ENCODE data around the gene FRYL.
A peak's percentile ranks its signal among the peaks of the same experiment; 100 is the strongest.
"Not testable (repeated sequence)": the region's sequence is repeated elsewhere in the genome, so short reads cannot be mapped to it uniquely, and the experiment has no call there.

FRYL gene

GRCh38 chr4:48779998-48780864 is at the start of gene FRYL:
Gene FRYL (minus strand): TSS chr4:48780279. CDS start chr4:48634410, 145,869 bp downstream.
- DNase-seq = peak; percentile 97

- DNase-seq = no peak
Measured at GRCh38 chr4:48827622-48828021, 47.5 kb upstream of the FRYL start.

DNA sequence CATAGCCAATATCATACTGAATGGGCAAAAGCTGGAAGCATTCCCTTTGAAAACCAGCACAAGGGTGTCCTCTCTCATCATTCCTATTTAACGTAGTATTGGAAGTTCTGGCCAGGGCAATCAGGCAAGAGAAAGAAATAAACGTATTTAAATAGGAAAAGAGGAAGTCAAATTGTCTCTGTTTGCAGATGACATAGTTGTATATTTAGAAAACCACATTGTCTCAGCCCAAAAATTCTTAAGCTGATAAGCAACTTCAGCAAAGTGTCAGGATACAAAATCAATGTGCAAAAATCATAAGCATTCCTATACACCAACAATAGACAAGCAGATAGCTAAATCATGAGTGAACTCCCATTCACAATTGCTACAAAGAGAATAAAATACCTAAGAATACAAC is 41.4 kb upstream of the FRYL start:
- DNase-seq = not testable (repeated sequence)

DNA sequence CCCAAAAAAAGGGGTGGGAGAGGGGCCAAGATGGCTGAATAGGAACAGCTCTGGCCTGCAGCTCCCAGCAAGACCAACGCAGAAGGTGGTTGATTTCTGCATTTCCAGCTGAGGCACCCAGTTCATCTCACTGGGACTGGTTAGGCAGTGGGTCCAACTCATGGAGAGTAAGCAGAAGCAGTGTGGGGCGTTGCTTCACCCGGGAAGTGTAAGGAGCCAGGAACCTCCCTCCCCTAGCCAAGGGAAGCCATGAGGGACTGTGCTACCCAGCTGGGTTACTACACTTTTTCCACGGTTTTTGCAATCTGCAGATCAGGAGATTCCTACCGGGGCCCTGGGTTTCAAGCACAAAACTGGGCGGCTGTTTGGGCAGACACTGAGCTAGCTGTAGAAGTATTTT is 36.9 kb upstream of the FRYL start:
- no peak for DNase-seq

- DNase-seq = not testable (repeated sequence)
Measured at GRCh38 chr4:48816297-48816696, 36.2 kb upstream of the FRYL start.

- DNase-seq = no peak
Measured at GRCh38 chr4:48815483-48815882, 35.4 kb upstream of the FRYL start.

GRCh38 chr4:48813964-48814363 is 33.9 kb upstream of the FRYL start:
- peak; percentile 39 for DNase-seq

- DNase-seq = no peak
Measured at GRCh38 chr4:48812866-48813265, 32.8 kb upstream of the FRYL start.

DNA sequence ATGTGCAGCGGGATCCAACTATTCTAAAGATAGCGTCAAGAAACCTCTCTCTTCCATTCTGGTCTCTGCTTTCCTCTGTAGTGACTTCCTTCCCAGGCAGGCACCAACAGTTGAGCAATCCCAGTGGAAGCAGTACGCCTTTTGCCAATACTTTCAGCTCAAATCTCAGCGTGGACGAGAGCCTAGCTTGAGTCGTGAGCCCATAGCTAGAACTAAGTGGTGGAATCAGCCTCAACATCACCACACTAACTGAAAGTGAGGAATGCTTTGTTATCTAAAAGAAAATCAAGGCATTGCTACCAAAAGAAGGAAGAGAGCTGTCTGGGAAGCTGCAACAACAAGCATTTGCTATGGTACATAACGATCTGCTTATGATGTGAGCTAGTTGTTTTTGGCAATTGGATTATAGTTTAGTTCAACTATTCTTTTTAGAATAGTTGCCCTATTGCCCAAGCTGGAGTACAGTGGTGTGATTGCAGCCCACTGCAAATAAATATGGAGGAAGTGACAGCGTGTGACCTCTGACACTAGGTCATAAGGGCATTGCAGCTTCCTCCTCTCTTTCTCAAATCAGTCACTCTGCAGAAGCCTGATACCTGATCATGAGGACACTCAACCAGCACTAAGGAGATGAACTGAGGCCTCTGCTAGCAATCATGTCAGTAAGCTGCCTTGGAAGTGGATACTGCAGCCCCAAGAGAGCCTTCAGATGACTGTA is 24.7 kb upstream of the FRYL start:
- DNase-seq = no peak

GRCh38 chr4:48801016-48801715 is 21.1 kb upstream of the FRYL start:
- no peak for DNase-seq

DNA sequence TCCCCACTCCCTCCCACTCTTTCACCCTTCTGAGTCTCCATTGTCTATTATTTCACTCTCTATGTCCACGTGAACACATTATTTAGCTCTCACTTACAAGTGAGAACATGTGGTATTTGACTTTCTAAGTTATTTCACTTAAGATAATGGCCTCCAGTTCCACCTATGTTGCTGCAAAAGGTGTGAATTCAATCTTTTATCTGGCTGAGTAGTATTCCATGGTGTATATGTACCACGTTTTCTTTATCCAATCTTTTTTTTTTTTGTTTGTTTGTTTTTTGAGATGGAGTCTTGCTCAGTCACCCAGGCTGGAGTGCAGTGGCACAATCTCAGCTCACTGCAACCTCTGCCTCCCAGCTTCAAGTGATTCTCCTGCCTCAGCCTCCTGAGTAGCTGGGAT is 20.1 kb upstream of the FRYL start:
- DNase-seq = not testable (repeated sequence)

DNA sequence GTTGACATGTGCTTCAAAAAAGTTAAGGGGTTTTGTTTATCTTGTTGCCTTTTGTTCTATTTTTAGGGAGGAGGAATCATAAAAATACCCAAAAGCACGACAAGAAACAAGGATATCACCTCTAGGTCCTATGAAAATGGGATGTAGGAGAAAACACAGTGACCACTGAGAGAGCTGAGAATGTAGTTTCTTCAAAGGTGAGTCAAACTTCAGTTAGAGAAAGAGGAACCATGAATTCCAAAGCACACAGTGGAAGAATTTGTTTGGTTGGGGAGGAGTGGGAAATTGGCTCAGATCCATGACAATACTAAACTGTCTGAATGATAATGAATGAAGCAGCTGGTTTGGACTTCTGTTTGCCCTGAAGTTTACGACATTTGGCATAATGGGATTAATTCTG is 19.1 kb upstream of the FRYL start:
- peak; percentile 7 for DNase-seq

DNA sequence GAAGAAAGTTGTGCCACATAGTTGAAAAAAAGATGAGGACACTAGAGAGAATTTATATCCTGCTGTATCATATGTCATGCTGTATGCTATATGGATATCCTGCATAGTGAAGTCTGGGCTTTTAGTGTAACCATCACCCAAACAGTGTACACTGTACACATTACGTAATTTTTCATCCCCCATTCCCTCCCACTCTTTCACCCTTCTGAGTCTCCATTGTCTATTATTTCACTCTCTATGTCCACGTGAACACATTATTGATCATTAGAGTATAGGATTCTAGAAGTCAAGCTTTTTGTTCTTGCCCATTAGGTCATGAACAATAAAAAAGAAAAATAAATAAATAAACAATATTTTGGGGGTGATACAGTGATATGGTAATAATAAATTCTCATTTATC is 18.0 kb upstream of the FRYL start:
- no peak for DNase-seq

GRCh38 chr4:48796927-48797679 is 17.0 kb upstream of the FRYL start:
- no peak for DNase-seq

GRCh38 chr4:48796191-48796926 is 16.3 kb upstream of the FRYL start:
- no peak for DNase-seq

- DNase-seq = no peak
Measured at GRCh38 chr4:48795108-48795507, 15.0 kb upstream of the FRYL start.

DNA sequence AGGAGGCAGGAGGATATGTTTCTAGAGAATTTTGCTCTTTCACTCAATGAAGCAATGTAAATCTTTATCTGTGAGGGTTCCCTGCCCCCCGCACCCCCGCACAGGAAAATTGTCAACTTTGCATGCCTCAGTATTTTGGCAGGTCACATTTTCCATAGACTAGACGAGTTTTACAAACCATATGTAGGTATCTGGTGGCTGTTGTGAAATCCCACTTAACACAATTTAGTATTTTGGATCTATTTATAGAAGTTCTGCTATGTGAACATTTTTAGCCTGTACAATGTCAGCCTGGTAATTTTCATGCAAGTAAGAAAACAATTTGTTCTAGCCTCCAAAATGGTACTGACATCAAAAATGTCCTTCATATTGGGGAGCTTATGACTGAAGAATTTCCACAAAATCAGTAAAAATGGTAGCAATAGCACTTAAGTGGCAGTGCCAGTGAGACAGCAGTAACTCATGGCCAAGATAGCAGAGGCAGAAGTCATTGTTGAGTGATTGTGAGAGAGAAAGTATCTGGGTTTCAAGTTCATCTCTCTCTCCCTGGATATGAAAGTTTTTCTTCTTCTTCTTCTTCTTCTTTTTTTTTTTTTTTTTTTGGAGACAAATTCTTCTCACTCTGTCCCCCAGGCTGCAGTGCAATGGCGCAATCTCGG is 12.4 kb upstream of the FRYL start:
- no peak for DNase-seq

- no peak for DNase-seq
Measured at GRCh38 chr4:48791313-48791712, 11.2 kb upstream of the FRYL start.

DNA sequence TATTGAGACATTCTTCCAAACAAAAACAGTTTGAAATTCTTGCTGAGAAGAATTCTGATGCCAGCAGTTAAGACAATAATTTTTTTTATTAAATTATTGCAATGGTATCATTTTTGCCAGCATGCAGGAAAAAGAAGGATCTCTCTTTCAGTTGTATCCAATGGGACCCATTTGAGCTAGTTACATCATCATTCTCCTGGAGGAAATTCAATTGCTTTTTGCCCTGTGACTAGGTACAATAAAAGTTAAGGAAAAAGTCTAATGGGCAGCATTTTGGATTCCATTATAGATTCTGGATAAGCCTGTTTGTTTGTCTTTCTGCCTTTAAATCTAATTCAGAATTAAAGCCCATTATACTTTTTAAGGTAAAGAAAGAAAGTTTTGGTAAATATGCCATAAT is 10.5 kb upstream of the FRYL start:
- no peak for DNase-seq

DNA sequence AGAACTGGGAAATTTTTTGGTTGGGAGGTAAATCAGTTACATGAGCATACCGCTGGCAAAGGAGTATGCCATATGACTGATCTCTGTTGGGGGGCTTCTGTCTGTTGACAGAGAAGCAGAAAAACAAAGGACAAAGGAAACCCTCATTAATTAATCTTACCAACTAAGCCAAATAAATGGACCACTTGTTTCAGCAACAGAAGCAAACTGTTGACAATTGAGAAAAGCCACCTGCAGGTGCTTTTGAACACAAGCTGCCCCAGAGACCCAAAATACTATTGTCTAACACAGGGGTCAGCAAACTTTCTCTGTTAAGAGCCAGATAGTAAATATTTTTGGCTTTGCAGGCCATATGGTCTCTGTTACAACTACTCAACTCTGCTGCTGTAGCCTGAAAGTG is 7.0 kb upstream of the FRYL start:
- DNase-seq = no peak

GRCh38 chr4:48786549-48786948 is 6.5 kb upstream of the FRYL start:
- DNase-seq = no peak

DNA sequence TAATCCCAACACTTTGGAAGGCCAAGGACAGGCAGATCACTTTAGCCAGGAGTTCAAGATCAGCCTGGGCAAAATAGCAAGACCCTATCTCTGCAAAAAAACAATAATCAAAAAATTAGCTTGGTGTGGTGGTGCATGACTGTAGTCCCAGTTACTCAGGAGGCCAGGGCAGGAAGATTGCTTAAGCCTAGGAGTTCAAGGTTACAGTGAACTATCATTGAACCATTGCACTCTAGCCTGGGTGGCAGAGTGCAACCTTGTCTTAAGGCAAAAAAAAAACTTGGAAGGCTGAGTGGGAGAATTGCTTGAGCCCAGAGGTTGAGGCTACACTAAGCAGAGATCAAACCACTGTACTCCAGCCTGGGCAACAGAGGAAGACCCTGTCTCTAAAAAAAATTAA is 5.2 kb upstream of the FRYL start:
- no peak for DNase-seq

All from RPMI8226 (cell line).